GM12892 (cell line): Measurements from ENCODE around the gene ZDHHC11.

Source experiments
- POLR2A ChIP-seq: IDR thresholded peaks from 2 replicates; pipeline ENCODE4 v1.6.1; 2011; ENCODE audit warnings: low read depth, low read length, control low read depth
- TAF1 ChIP-seq: IDR thresholded peaks from 2 replicates; pipeline ENCODE4 v1.6.1; 2011; ENCODE audit warnings: low read depth, mild to moderate bottlenecking, control low read depth, low read length, borderline replicate concordance

DNA sequence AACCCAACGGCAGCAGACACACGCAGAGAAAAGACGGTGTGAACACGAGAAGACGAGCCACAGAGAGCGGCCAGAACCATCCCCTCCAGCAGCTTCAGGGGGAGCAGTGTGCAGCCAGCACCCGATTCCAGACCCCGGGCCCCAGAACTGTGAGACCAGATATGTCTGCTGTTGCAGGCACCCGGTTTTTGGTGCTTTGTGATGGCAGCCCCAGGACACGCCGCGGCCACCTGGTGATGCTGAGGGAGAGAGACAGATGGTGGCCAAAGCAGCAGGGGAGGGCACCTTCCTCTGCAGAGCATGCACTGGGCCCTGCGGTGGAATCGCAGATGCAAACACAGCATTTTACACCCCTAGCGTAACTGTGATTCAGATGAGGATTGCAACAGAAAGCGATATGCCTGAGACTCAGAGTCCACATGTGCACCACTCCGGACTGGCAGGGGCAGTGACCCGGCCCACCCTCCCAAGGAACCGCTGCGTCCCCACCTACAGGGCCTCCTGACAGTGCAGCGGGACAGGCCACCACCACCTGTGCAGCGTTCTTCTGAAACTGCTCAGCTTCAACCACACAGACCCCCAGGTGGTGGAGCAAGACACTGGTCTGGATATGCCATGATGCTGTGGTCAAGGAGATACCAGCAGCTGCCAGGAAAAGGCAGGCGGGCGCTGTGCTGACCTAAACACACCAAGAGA, 90.3 kb downstream of the ZDHHC11 start:
- no peak for TF ChIP-seq TAF1
- no peak for TF ChIP-seq POLR2A
